Measurements from ENCODE around the gene KCNK4. TPM values are rescaled to one million over a fixed set of nuclear protein-coding genes. Genes with fewer than 3 reads are reported as not detected.

The KCNK4 gene
- total RNA-seq, 1 experiment from 2014 or later = 0.26 TPM

DNA sequence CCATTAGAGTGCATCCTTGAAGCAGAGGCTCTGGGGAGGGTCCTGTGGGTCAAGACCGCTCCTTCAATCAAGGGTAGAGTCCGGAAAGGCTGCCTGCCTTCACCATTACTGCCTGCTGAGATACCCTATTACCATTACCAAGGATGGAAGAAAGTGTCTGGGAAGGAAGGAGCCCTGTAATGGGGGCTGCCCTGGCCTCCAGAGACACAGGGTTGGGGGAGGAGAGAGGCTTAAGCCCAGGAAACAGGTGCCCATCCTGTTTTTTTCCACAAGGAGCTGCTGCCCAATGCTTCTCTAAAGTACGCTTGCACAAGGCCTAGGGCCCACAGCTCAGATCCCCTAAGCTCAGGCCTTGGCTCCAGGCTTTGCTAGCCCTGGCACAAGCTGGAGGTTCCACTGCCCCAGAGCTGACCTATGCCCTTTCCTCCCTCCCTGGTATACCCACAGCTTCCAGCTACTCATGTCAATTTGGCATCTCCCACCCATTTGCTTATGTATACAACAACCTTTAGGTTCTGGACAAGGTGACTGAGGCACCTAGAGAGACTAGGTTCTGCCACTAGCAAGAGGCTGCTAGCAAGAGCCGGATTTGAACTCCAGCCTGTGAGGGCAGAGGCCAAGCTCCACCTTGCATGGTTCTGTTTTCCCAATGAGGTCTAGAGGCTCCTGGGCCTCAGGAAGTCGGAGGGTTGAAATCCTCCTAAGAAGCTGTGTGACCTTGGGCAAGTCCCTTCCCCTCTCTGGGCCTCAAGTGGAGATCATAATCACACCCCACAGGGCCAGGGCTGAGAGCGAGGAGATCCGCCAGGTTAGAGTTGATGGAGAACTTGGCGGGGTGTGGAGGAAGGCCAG is 41.3 kb upstream of the KCNK4 start:
- ChIA-PET CTCF (interaction anchor here (1.1 to 2.0 kb wide), 2 partner anchors 45 to 105 kb away, joined by 4 to 6 read pairs; no protein-coding TSS in a partner anchor), POLR2A (ENCODE audit: low non-redundant PET) (no interaction called here)
- TF ChIP-seq, protein P1, sequence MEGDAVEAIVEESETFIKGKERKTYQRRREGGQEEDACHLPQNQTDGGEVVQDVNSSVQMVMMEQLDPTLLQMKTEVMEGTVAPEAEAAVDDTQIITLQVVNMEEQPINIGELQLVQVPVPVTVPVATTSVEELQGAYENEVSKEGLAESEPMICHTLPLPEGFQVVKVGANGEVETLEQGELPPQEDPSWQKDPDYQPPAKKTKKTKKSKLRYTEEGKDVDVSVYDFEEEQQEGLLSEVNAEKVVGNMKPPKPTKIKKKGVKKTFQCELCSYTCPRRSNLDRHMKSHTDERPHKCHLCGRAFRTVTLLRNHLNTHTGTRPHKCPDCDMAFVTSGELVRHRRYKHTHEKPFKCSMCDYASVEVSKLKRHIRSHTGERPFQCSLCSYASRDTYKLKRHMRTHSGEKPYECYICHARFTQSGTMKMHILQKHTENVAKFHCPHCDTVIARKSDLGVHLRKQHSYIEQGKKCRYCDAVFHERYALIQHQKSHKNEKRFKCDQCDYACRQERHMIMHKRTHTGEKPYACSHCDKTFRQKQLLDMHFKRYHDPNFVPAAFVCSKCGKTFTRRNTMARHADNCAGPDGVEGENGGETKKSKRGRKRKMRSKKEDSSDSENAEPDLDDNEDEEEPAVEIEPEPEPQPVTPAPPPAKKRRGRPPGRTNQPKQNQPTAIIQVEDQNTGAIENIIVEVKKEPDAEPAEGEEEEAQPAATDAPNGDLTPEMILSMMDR (conservative IDR thresholded peaks at IDR 0.05; ENCODE audit: low read depth, low read length) = no peak
- no peak for TF ChIP-seq EZH2 (IDR thresholded peaks at IDR 0.05; ENCODE audit: borderline replicate concordance, low read depth, low read length, poor library complexity, severe bottlenecking)
- H3K36me3 ChIP-seq (ENCODE audit: insufficient read depth, low read length, poor library complexity, severe bottlenecking) = peaks cover 7% of the 10 kb centered on the region
- no peaks in the 10 kb centered on the region for H3K27me3 ChIP-seq (replicated peaks; ENCODE audit: insufficient read depth, low read depth, low read length, poor library complexity)
- H3K4me1 ChIP-seq (ENCODE audit: insufficient read depth, low read length, poor library complexity, severe bottlenecking) = peaks cover 27% of the 10 kb centered on the region
- no peak overlapping the region for H3K4me3 ChIP-seq (ENCODE audit: low read depth, low read length, poor library complexity, severe bottlenecking)
- intact Hi-C loops (cut with micrococcal nuclease; ENCODE audit: unreplicated experiment) = loop anchor here (5.0 kb wide), 1 partner anchor 42 kb away; the partner anchor contains the start of gene FERMT3
- no peaks in the 10 kb centered on the region for H3K9me3 ChIP-seq (ENCODE audit: low read depth, low read length, poor library complexity, severe bottlenecking)
- no peak for DNase-seq (ENCODE audit: low spot score)
- no TSS peak for BruUV-seq (replicated peaks)
- H3K27ac ChIP-seq (ENCODE audit: low read depth, low read length, poor library complexity, severe bottlenecking) = no peak overlapping the region

DNA sequence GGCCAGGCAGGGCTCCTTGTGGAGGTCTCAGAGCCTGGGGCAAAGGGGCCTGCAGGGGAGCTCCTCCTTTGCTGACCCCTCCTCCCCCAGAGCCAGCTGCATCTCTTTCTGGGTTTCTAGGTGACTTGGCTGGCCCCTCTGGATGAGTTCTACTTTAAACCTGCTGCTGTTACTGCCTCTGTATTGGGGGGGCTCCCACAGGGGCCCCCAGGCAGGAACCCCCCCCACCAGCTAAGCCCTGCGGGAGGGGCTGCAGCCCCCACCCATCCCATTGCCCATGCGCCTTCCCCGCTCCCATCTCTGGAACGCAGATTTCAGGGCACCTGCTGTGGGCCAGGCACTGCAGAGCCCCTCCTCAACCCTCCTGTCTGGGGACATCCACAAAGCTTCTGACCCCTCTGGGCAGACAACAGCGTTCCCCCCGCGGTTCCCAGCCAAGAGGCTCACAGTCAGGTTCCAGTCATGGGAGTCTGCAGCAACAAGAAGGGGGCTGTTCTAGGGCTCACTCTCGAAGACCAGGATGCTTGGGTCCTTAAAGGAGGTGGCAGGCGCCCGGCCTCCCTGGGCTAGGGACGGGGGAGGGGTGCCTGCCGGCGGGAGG is 40.6 kb upstream of the KCNK4 start:
- no TSS peak for BruUV-seq (replicated peaks)
- Histone ChIP-seq H3K27ac (ENCODE audit: low read depth, low read length, poor library complexity, severe bottlenecking) (peak overlapping the region; percentile 66), H3K4me1 (ENCODE audit: insufficient read depth, low read length, poor library complexity, severe bottlenecking) (peaks cover 27% of the 10 kb centered on the region), H3K4me3 (ENCODE audit: low read depth, low read length, poor library complexity, severe bottlenecking) (peak overlapping the region; percentile 79), H3K9me3 (ENCODE audit: low read depth, low read length, poor library complexity, severe bottlenecking) (no peaks in the 10 kb centered on the region), H3K36me3 (ENCODE audit: insufficient read depth, low read length, poor library complexity, severe bottlenecking) (peaks cover 13% of the 10 kb centered on the region), H3K27me3 (replicated peaks; ENCODE audit: insufficient read depth, low read depth, low read length, poor library complexity) (no peaks in the 10 kb centered on the region)
- POLR2A ChIA-PET (ENCODE audit: low non-redundant PET) = interaction anchor here (0.5 kb wide), 1 partner anchor 686 kb away, joined by 3 read pairs; no protein-coding TSS in a partner anchor
- intact Hi-C loops (cut with micrococcal nuclease; ENCODE audit: unreplicated experiment) = no loop called here
- CTCF ChIA-PET = interaction anchor here (1.1 kb wide), 1 partner anchor 104 kb away, joined by 4 read pairs; no protein-coding TSS in a partner anchor
- no peak for DNase-seq (ENCODE audit: low spot score)
- no peak for TF ChIP-seq EZH2 (IDR thresholded peaks at IDR 0.05; ENCODE audit: borderline replicate concordance, low read depth, low read length, poor library complexity, severe bottlenecking)
- TF ChIP-seq, protein P1 (conservative IDR thresholded peaks at IDR 0.05; ENCODE audit: low read depth, low read length) = no peak

DNA sequence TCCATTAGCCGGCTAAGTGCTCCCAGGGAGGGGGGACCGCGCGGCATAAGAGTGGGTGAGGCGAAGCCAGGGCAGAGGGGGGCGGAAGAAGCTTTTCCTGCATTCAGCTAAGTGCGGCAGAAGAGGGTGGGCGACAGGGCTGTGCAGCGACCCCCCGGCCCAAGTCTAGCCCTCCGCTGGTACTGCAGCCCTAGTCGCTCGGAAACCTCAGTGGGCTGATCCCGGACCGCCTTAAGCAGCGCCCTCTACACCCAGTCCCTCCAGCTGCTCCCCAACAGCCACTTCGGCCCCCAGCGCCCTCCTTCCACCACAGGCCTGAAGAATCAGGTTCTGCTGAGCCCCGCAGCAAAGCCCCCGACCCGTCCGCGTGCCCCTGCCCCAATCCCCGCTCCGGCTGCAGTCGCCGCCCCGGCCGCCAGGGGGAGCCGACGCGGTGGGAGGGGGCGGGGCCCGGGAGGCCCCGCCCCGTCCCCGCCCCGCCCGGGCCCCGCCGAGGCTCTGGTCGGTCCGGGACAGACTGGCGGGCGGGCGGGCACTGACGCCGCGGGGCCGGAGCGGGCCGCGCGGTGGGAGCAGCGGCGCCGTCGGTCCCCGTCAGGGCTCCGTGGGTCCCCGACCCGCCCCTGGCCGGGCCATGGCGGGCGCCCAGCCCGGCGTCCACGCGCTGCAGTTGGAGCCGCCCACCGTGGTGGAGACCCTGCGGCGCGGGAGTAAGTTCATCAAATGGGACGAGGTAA is 39.9 kb upstream of the KCNK4 start, which contains the start of gene PLCB3:
PLCB3 (plus strand) TSS at position 515 of the 737 bp plus-strand sequence; CDS start at position 635, 120 bp downstream.
- Histone ChIP-seq H3K27ac (ENCODE audit: low read depth, low read length, poor library complexity, severe bottlenecking) (peak within 1 kb of the TSS; percentile 68), H3K4me3 (ENCODE audit: low read depth, low read length, poor library complexity, severe bottlenecking) (peak within 1 kb of the TSS; percentile 79), H3K36me3 (ENCODE audit: insufficient read depth, low read length, poor library complexity, severe bottlenecking) (peaks cover 20% of the 10 kb centered on the region), H3K9me3 (ENCODE audit: low read depth, low read length, poor library complexity, severe bottlenecking) (no peaks in the 10 kb centered on the region), H3K27me3 (replicated peaks; ENCODE audit: insufficient read depth, low read depth, low read length, poor library complexity) (no peaks in the 10 kb centered on the region), H3K4me1 (ENCODE audit: insufficient read depth, low read length, poor library complexity, severe bottlenecking) (peaks cover 27% of the 10 kb centered on the region)
- ChIA-PET POLR2A (ENCODE audit: low non-redundant PET) (no interaction called here), CTCF (interaction anchor here (0.6 to 1.7 kb wide), 4 partner anchors 10 to 67 kb away, joined by 3 to 11 read pairs (median 7); partner anchors contain the start of genes PRDX5 and TRMT112)
- intact Hi-C loops (cut with micrococcal nuclease; ENCODE audit: unreplicated experiment) = no loop called here
- TF ChIP-seq EZH2 (IDR thresholded peaks at IDR 0.05; ENCODE audit: borderline replicate concordance, low read depth, low read length, poor library complexity, severe bottlenecking) = no peak
- TF ChIP-seq, protein P1 (conservative IDR thresholded peaks at IDR 0.05; ENCODE audit: low read depth, low read length) = peak; percentile 78
- peak; percentile 74 for DNase-seq (ENCODE audit: low spot score)
- BruUV-seq (replicated peaks) = no TSS peak

All from A673 (cell line).